ENCODE measurements around the gene DTD1. TPM values are rescaled to one million over a fixed set of nuclear protein-coding genes. Genes with fewer than 3 reads are reported as not detected.

The DTD1 gene
- total RNA-seq, 4 donors from 2014 or later = 27.3 to 54.0 (median 35.2) TPM

DNA sequence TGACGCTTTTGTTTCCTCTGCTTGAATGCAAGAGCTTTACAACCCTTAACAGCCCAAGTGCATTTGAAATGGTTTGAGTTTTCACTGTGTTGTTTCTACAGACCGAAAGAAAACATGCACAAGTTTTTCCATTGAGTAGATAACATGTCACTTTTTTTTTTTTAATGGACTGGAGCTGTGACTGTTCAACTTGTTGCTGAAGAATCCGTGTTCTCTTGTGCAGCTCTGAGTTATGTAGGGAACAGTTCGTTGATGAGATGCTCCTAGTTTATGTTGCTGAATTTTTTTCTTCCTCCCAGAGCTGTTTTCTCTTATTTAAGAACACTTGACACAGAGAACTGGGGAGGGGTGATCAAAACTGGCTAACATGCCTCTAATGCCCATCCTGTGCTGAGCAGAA lies 89.3 kb downstream of the DTD1 start:
- 75 to 79% methylated on average over 4 of the region's 4 CpGs for WGBS, 2 donors
- DNase-seq = no peak
- H3K4me3 ChIP-seq = no peak overlapping the region
- H3K27ac ChIP-seq = no peak overlapping the region
- no peaks in the 10 kb centered on the region for H3K27me3 ChIP-seq
- no peaks in the 10 kb centered on the region for H3K9me3 ChIP-seq
- H3K4me1 ChIP-seq = peaks cover 0 to 19% (median 0%) of the 10 kb centered on the region in 3 donors
- TF ChIP-seq POLR2A (IDR thresholded peaks at IDR 0.05) = no peak
- TF ChIP-seq, protein P1, sequence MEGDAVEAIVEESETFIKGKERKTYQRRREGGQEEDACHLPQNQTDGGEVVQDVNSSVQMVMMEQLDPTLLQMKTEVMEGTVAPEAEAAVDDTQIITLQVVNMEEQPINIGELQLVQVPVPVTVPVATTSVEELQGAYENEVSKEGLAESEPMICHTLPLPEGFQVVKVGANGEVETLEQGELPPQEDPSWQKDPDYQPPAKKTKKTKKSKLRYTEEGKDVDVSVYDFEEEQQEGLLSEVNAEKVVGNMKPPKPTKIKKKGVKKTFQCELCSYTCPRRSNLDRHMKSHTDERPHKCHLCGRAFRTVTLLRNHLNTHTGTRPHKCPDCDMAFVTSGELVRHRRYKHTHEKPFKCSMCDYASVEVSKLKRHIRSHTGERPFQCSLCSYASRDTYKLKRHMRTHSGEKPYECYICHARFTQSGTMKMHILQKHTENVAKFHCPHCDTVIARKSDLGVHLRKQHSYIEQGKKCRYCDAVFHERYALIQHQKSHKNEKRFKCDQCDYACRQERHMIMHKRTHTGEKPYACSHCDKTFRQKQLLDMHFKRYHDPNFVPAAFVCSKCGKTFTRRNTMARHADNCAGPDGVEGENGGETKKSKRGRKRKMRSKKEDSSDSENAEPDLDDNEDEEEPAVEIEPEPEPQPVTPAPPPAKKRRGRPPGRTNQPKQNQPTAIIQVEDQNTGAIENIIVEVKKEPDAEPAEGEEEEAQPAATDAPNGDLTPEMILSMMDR (IDR thresholded peaks at IDR 0.05) = no peak
- intact Hi-C loops (cut with DNase I) = no loop called here
- no peaks in the 10 kb centered on the region for H3K36me3 ChIP-seq

DNA sequence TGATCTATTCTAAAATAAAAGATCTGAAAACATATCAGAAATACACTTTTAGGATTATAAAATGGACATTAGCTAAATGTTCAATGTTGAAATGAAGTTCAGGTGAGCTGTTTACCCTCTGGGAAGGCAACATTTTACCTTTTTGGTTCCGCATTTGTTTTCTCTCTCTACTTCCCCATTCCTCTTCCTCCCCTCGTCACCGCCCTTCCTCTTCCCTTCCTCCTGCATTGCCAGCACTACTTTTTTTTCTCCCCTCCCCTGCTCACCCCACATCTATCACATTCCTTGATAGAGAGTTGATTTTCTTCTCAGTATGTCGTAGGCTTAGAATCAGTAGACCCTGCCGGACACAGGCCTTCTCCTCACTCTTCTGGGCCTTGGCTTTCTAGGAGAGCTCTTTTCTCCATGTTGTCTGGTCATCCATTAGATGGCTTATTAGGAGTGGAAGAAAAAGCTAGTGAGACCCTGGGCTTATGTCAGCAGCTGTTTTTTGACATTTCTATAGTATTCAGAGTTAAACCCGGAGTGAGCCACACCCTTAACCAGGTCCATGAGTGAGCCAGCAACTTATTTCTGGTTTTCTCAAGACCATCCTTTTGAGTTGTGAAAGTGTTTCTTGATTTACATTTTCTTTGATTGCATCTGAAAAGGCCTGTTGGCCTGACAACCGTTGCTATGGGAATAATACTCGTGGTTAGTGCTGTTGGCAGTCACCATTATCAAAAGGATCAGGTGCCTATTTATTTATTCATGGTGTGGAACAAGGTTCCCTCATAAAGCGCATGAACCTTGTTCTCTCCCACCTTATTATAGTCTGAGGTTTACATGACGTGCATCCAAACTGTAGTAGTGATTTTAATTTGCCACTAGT lies 90.9 kb downstream of the DTD1 start:
- intact Hi-C loops (cut with DNase I) = no loop called here
- Histone ChIP-seq H3K4me3 (no peak overlapping the region), H3K9me3 (no peaks in the 10 kb centered on the region), H3K27me3 (no peaks in the 10 kb centered on the region), H3K27ac (no peak overlapping the region), H3K4me1 (peaks cover 0 to 19% (median 0%) of the 10 kb centered on the region in 3 donors), H3K36me3 (no peaks in the 10 kb centered on the region)
- DNase-seq = no peak
- TF ChIP-seq, protein P1 (IDR thresholded peaks at IDR 0.05) = no peak
- no peak for TF ChIP-seq POLR2A (IDR thresholded peaks at IDR 0.05)
- WGBS, 2 donors = 57 to 58% methylated on average over 10 of the region's 10 CpGs

DNA sequence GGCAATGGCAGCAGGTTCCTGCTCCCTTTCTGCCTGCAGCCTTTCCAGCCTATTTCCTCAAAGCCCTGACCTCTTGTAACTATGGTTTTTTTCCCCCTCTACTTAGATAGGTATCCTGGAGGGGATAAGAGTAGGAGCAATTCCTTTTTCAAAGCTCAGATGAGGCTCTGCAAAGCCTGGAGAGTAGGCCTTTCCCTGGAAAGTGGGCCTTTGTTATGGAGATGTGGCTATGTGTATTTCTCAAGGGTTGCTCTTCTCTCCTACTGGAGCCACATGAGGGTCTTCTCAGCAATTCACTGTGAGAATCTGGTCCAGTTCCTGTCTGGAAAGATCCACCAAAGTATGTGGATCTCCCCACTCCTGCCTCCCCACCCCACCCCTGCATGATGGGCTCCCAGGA lies 96.0 kb downstream of the DTD1 start:
- intact Hi-C loops (cut with DNase I) = no loop called here
- H3K4me1 ChIP-seq = peaks cover 0 to 2% (median 0%) of the 10 kb centered on the region in 3 donors
- H3K27ac ChIP-seq = no peak overlapping the region
- no peak overlapping the region for H3K4me3 ChIP-seq
- no peak for TF ChIP-seq POLR2A (IDR thresholded peaks at IDR 0.05)
- TF ChIP-seq, protein P1 (IDR thresholded peaks at IDR 0.05) = no peak
- DNase-seq = no peak
- no peaks in the 10 kb centered on the region for H3K9me3 ChIP-seq
- H3K36me3 ChIP-seq = no peaks in the 10 kb centered on the region
- H3K27me3 ChIP-seq = no peaks in the 10 kb centered on the region

DNA sequence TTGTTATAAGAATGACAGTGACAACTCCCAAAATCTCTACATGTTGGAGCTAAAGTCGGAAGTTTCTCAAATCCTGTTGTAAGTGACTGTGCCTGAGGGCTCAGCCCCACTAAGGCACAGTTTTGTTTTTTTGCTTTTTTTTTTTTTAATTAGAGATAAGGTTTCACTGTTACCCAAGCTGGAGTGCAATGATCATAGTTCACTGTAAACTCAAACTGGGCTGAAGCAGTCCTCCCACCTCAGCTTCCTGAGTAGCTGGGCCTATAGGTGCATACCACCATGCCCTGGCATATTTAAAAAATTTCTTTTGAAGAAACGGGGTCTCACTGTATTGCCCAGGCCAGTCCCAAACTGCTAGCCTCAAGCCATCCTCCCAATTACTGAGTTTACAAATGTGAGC lies 96.9 kb downstream of the DTD1 start:
- H3K4me1 ChIP-seq = no peaks in the 10 kb centered on the region
- TF ChIP-seq POLR2A (IDR thresholded peaks at IDR 0.05) = no peak
- H3K27me3 ChIP-seq = no peaks in the 10 kb centered on the region
- no peaks in the 10 kb centered on the region for H3K9me3 ChIP-seq
- no peak overlapping the region for H3K4me3 ChIP-seq
- no peak overlapping the region for H3K27ac ChIP-seq
- no peak for DNase-seq
- no peaks in the 10 kb centered on the region for H3K36me3 ChIP-seq
- intact Hi-C loops (cut with DNase I) = no loop called here
- 83 to 94% methylated on average over 2 of the region's 2 CpGs for WGBS, 2 donors

DNA sequence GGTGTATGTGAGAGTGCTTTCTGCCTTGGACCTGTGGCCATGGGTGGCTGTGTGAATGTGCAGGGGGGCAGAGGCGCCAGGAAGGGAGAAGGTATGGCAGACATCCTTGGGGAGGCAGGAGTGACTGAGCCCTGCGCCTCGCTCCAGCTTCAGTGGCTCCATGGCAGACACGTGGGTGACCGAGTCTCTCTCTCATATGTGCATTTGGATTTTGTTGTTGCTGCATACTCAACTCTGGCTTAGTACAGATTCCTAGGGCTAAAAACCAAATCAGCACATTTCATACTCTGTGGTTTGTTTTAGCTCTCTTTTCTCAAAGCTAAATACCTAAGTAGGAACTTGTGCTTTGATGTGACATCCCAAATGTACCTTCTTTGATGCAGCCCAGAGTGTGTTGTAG lies 97.6 kb downstream of the DTD1 start:
- WGBS, 2 donors = 81 to 95% methylated on average over 4 to 5 of the region's 5 CpGs
- TF ChIP-seq POLR2A (IDR thresholded peaks at IDR 0.05) = no peak
- TF ChIP-seq, protein P1 (IDR thresholded peaks at IDR 0.05) = no peak
- H3K27me3 ChIP-seq = no peaks in the 10 kb centered on the region
- no peak for DNase-seq
- no peaks in the 10 kb centered on the region for H3K9me3 ChIP-seq
- no peaks in the 10 kb centered on the region for H3K36me3 ChIP-seq
- no peaks in the 10 kb centered on the region for H3K4me1 ChIP-seq
- no peak overlapping the region for H3K27ac ChIP-seq
- H3K4me3 ChIP-seq = no peak overlapping the region
- intact Hi-C loops (cut with DNase I) = no loop called here

Measured in esophagus squamous epithelium (tissue), 5 donors.